SJSA1 (cell line): ENCODE measurements around the gene DOCK10. TPM values are rescaled to one million over a fixed set of nuclear protein-coding genes. Genes with fewer than 3 reads are reported as not detected.

ENCODE experiments used
- DNase-seq, 2 experiments: peaks; one replicate each; pipeline ENCODE4 v3.0.0-alpha.2; 2015 to 2020; ENCODE audit warnings: low spot score in 2 of 2, low read depth in 1 of 2
- H3K27ac ChIP-seq: fragments of 250-450 bp; sonication (Bioruptor Pico); 2 replicates; pipeline ENCODE4 v1.5.1; 2020; ENCODE audit warnings: mild to moderate bottlenecking, moderate library complexity
- H3K27me3 ChIP-seq: fragments of 250-450 bp; sonication (Bioruptor Pico); replicated peaks from 2 replicates; pipeline ENCODE4 v1.5.1; 2020; ENCODE audit warnings: mild to moderate bottlenecking, moderate library complexity
- H3K36me3 ChIP-seq: fragments of 250-450 bp; sonication (Bioruptor Pico); 2 replicates; pipeline ENCODE4 v1.5.1; 2020; ENCODE audit warnings: mild to moderate bottlenecking
- H3K4me1 ChIP-seq: fragments of 250-450 bp; sonication (Bioruptor Pico); replicated peaks from 2 replicates; pipeline ENCODE4 v1.6.1; 2021; ENCODE audit warnings: mild to moderate bottlenecking
- H3K4me3 ChIP-seq: fragments of 250-450 bp; sonication (Bioruptor Pico); 2 replicates; pipeline ENCODE4 v1.5.1; 2020; ENCODE audit warnings: mild to moderate bottlenecking
- H3K9me3 ChIP-seq: fragments of 250-450 bp; sonication (Bioruptor Pico); replicated peaks from 2 replicates; pipeline ENCODE4 v1.5.1; 2020; ENCODE audit warnings: mild to moderate bottlenecking
- total RNA-seq: library from RNA; depleted of rRNA; stranded (reverse); fragments of >200 nt; shearing (Covaris generic); gene quantifications from 2 replicates; pipeline ENCODE4 v1.2.3, GENCODE V29; 2014

Gene DOCK10
- total RNA-seq, 1 experiment from 2014 or later: 32.6 TPM

- DNase-seq: no peak
- Histone ChIP-seq H3K9me3 (no peaks in the 10 kb centered on the region), H3K27me3 (no peaks in the 10 kb centered on the region), H3K4me1 (peaks cover 5% of the 10 kb centered on the region), H3K4me3 (no peak overlapping the region), H3K27ac (no peak overlapping the region), H3K36me3 (peaks cover 35% of the 10 kb centered on the region)
Observed at GRCh38 chr2:224932522-224932921, 109.7 kb downstream of the DOCK10 start.

GRCh38 chr2:224931956-224932355, 110.3 kb downstream of the DOCK10 start:
- Histone ChIP-seq H3K9me3 (no peaks in the 10 kb centered on the region), H3K36me3 (peaks cover 38% of the 10 kb centered on the region), H3K27ac (no peak overlapping the region), H3K4me3 (no peak overlapping the region), H3K27me3 (no peaks in the 10 kb centered on the region), H3K4me1 (peaks cover 10% of the 10 kb centered on the region)
- no peak for DNase-seq

GRCh38 chr2:224930990-224931389, 111.3 kb downstream of the DOCK10 start:
- Histone ChIP-seq H3K27me3 (no peaks in the 10 kb centered on the region), H3K27ac (no peak overlapping the region), H3K9me3 (no peaks in the 10 kb centered on the region), H3K36me3 (peaks cover 44% of the 10 kb centered on the region), H3K4me3 (no peak overlapping the region), H3K4me1 (peaks cover 20% of the 10 kb centered on the region)
- no peak for DNase-seq

GRCh38 chr2:224930124-224930523, 112.1 kb downstream of the DOCK10 start:
- peaks cover 47% of the 10 kb centered on the region for H3K36me3 ChIP-seq
- H3K4me3 ChIP-seq: no peak overlapping the region
- peaks cover 28% of the 10 kb centered on the region for H3K4me1 ChIP-seq
- H3K9me3 ChIP-seq: no peaks in the 10 kb centered on the region
- no peak overlapping the region for H3K27ac ChIP-seq
- DNase-seq: no peak
- no peaks in the 10 kb centered on the region for H3K27me3 ChIP-seq

GRCh38 chr2:224929512-224929911, 112.8 kb downstream of the DOCK10 start:
- H3K4me1 ChIP-seq: peaks cover 28% of the 10 kb centered on the region
- no peaks in the 10 kb centered on the region for H3K27me3 ChIP-seq
- H3K4me3 ChIP-seq: no peak overlapping the region
- no peaks in the 10 kb centered on the region for H3K9me3 ChIP-seq
- DNase-seq: no peak
- no peak overlapping the region for H3K27ac ChIP-seq
- H3K36me3 ChIP-seq: peaks cover 48% of the 10 kb centered on the region

GRCh38 chr2:224927646-224928173, 114.6 kb downstream of the DOCK10 start:
- Histone ChIP-seq H3K4me1 (peaks cover 29% of the 10 kb centered on the region), H3K9me3 (no peaks in the 10 kb centered on the region), H3K27ac (peak overlapping the region; percentile 20), H3K4me3 (no peak overlapping the region), H3K36me3 (peaks cover 48% of the 10 kb centered on the region), H3K27me3 (no peaks in the 10 kb centered on the region)
- DNase-seq: no peak

- no peak for DNase-seq
- H3K27ac ChIP-seq: peak overlapping the region; percentile 20
- peaks cover 48% of the 10 kb centered on the region for H3K36me3 ChIP-seq
- no peak overlapping the region for H3K4me3 ChIP-seq
- H3K27me3 ChIP-seq: no peaks in the 10 kb centered on the region
- H3K4me1 ChIP-seq: peaks cover 36% of the 10 kb centered on the region
- no peaks in the 10 kb centered on the region for H3K9me3 ChIP-seq
Observed at GRCh38 chr2:224927011-224927410, 115.3 kb downstream of the DOCK10 start.

- peak in 1 of 2 experiments; percentile 28 for DNase-seq
Observed at GRCh38 chr2:224925810-224926100, 116.5 kb downstream of the DOCK10 start.

GRCh38 chr2:224925061-224925809, 117.0 kb downstream of the DOCK10 start:
- no peaks in the 10 kb centered on the region for H3K9me3 ChIP-seq
- H3K4me1 ChIP-seq: peaks cover 36% of the 10 kb centered on the region
- no peak overlapping the region for H3K4me3 ChIP-seq
- peaks cover 34% of the 10 kb centered on the region for H3K36me3 ChIP-seq
- H3K27ac ChIP-seq: peak overlapping the region; percentile 69
- DNase-seq: no peak
- no peaks in the 10 kb centered on the region for H3K27me3 ChIP-seq

More at GRCh38 chr2:224925810-224926100, 116.5 kb downstream of the DOCK10 start:
- peak overlapping the region; percentile 69 for H3K27ac ChIP-seq
- no peaks in the 10 kb centered on the region for H3K27me3 ChIP-seq
- H3K4me3 ChIP-seq: no peak overlapping the region
- H3K4me1 ChIP-seq: peaks cover 36% of the 10 kb centered on the region
- peaks cover 36% of the 10 kb centered on the region for H3K36me3 ChIP-seq
- no peaks in the 10 kb centered on the region for H3K9me3 ChIP-seq

GRCh38 chr2:224924631-224925030, 117.6 kb downstream of the DOCK10 start:
- Histone ChIP-seq H3K4me3 (no peak overlapping the region), H3K27ac (no peak overlapping the region), H3K9me3 (no peaks in the 10 kb centered on the region), H3K27me3 (no peaks in the 10 kb centered on the region), H3K4me1 (peaks cover 36% of the 10 kb centered on the region), H3K36me3 (peaks cover 32% of the 10 kb centered on the region)
- no peak for DNase-seq

- peaks cover 29% of the 10 kb centered on the region for H3K4me1 ChIP-seq
- no peaks in the 10 kb centered on the region for H3K27me3 ChIP-seq
- H3K9me3 ChIP-seq: no peaks in the 10 kb centered on the region
- no peak overlapping the region for H3K4me3 ChIP-seq
- peaks cover 21% of the 10 kb centered on the region for H3K36me3 ChIP-seq
- H3K27ac ChIP-seq: no peak overlapping the region
- DNase-seq: peak in 1 of 2 experiments; percentile 53
Observed at GRCh38 chr2:224922142-224922727, 120.0 kb downstream of the DOCK10 start.

GRCh38 chr2:224919472-224920110, 122.7 kb downstream of the DOCK10 start:
- Histone ChIP-seq H3K27me3 (no peaks in the 10 kb centered on the region), H3K9me3 (no peaks in the 10 kb centered on the region), H3K4me3 (no peak overlapping the region), H3K4me1 (peaks cover 8% of the 10 kb centered on the region; the same call in 1 of the 2 replicates), H3K36me3 (peaks cover 19% of the 10 kb centered on the region), H3K27ac (no peak overlapping the region)
- DNase-seq: no peak

- Histone ChIP-seq H3K4me1 (peaks cover 8% of the 10 kb centered on the region; the same call in 1 of the 2 replicates), H3K27me3 (no peaks in the 10 kb centered on the region), H3K27ac (no peak overlapping the region), H3K9me3 (no peaks in the 10 kb centered on the region), H3K36me3 (peaks cover 19% of the 10 kb centered on the region), H3K4me3 (no peak overlapping the region)
- no peak for DNase-seq
Observed at GRCh38 chr2:224918626-224919471, 123.4 kb downstream of the DOCK10 start.
